BJ (cell line): Measurements from ENCODE around the gene AMOT. TPM values are rescaled to one million over a fixed set of nuclear protein-coding genes. Genes with fewer than 3 reads are reported as not detected.

Source experiments
- CTCF ChIA-PET: fragments of 350-600 bp; formaldehyde crosslinking; extraction: SDS; loops from one replicate; lab custom pipeline; 2021; ENCODE audit warnings: antibody characterized with exemption, inconsistent platforms; lab: Yijun Ruan, JAX
- POLR2A ChIA-PET: fragments of 300-600 bp; sonication (Branson Sonifier 250); formaldehyde crosslinking; extraction: SDS; loops from one replicate; lab custom pipeline; 2021; ENCODE audit warnings: antibody characterized with exemption; lab: Charles Lee
- DNase-seq: peaks from one replicate; pipeline ENCODE4 v3.0.0-alpha.2; 2011; ENCODE audit warnings: low read depth
- H3K27me3 ChIP-seq: 2 replicates; pipeline ENCODE4 v1.6.0; 2011; ENCODE audit warnings: low read length; ENCODE audit not compliant: control insufficient read depth, insufficient read depth
- H3K36me3 ChIP-seq: 2 replicates; pipeline ENCODE4 v1.5.1; 2011; ENCODE audit warnings: low read length; ENCODE audit not compliant: control insufficient read depth, insufficient read depth
- H3K4me3 ChIP-seq: 2 replicates; pipeline ENCODE4 v1.5.1; 2011; ENCODE audit warnings: low read depth, mild to moderate bottlenecking, control low read depth, low read length
- polyA plus RNA-seq: library from polyadenylated mRNA; depleted of rRNA; stranded (reverse); fragments of >200 nt; gene quantifications from 2 replicates; pipeline ENCODE4 v1.2.3, GENCODE V29; 2011
- TF ChIP-seq, protein P1 (sequence below): IDR thresholded peaks from 2 replicates; pipeline ENCODE4 v1.5.1; 2011; ENCODE audit warnings: low read depth, mild to moderate bottlenecking, control low read depth, inconsistent platforms, low read length, moderate library complexity; ENCODE audit not compliant: insufficient read depth

AMOT gene
- polyA plus RNA-seq, 1 experiment: 1.7 TPM

DNA sequence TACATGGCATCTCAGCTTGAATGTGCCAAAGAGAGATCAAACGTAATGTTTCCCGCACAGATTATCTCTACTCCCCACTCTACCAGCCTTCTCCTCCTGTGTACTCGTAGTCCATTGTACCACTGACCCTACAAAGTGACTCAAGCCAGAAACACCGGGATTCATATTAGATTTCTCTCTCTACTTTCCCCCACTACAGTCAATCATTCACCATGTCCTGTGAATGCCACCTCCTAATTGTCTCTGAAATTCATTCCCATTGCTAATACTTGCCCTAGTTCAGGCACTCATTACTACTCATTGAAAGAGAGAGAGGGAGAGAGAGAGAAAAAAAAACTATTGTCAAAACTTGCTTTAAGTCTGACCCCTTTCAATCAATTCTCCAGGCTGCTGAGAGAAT, 82.7 kb downstream of the AMOT start:
- DNase-seq: no peak
- ChIA-PET POLR2A (no interaction called here), CTCF (no interaction called here)
- H3K4me3 ChIP-seq: no peak overlapping the region
- no peaks in the 10 kb centered on the region for H3K27me3 ChIP-seq
- TF ChIP-seq, protein P1, sequence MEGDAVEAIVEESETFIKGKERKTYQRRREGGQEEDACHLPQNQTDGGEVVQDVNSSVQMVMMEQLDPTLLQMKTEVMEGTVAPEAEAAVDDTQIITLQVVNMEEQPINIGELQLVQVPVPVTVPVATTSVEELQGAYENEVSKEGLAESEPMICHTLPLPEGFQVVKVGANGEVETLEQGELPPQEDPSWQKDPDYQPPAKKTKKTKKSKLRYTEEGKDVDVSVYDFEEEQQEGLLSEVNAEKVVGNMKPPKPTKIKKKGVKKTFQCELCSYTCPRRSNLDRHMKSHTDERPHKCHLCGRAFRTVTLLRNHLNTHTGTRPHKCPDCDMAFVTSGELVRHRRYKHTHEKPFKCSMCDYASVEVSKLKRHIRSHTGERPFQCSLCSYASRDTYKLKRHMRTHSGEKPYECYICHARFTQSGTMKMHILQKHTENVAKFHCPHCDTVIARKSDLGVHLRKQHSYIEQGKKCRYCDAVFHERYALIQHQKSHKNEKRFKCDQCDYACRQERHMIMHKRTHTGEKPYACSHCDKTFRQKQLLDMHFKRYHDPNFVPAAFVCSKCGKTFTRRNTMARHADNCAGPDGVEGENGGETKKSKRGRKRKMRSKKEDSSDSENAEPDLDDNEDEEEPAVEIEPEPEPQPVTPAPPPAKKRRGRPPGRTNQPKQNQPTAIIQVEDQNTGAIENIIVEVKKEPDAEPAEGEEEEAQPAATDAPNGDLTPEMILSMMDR: no peak
- no peaks in the 10 kb centered on the region for H3K36me3 ChIP-seq

GRCh38 chrX:112753116-112753515, 87.5 kb downstream of the AMOT start:
- no peak for DNase-seq
- CTCF ChIA-PET: no interaction called here
- TF ChIP-seq, protein P1: no peak
- H3K27me3 ChIP-seq: no peaks in the 10 kb centered on the region
- POLR2A ChIA-PET: no interaction called here
- H3K36me3 ChIP-seq: no peaks in the 10 kb centered on the region
- H3K4me3 ChIP-seq: no peak overlapping the region

- ChIA-PET POLR2A (no interaction called here), CTCF (no interaction called here)
- DNase-seq: no peak
- H3K27me3 ChIP-seq: no peaks in the 10 kb centered on the region
- TF ChIP-seq, protein P1: no peak
- H3K4me3 ChIP-seq: no peak overlapping the region
- no peaks in the 10 kb centered on the region for H3K36me3 ChIP-seq
These were observed 89.6 kb downstream of the AMOT start for GRCh38 chrX:112751076-112751475.

DNA sequence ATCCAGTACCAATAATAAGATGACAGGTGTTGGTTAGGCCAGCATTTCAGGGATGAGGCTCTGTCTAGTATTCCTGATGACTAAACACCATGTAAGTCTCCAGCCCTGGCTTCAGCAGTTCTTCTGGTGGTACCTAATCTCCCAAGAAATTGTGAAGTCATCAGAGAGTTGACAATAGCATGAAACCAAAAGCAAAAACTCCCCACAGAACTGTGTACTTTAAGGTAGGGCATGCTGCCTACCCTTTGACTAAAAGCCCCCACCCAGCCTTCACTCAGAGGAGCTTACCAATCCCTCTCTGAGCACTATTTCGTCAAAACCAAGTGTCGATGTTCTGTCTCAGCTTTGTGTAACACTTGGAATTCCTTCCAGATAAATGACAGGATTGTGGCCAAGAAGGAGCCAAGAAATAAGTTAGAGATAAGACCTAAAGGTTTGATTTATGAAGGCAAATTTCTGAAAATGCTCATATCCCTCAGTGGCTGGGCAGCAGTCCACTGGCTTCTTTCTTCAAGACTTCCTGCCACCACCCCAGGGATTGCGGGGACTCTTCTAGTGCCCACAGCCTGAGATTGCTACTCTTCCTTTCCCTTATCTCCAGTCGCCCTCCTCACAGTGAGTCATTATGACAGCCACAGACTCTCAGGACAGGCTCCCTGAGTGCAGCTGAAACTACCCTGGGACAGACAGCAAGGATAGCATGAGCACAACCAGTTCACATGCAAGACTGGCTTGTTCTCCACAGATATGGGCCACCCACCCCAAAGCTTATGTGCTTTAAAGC, 93.6 kb downstream of the AMOT start:
- ChIA-PET CTCF (no interaction called here), POLR2A (no interaction called here)
- no peak for DNase-seq
- Histone ChIP-seq H3K36me3 (no peaks in the 10 kb centered on the region), H3K4me3 (no peak overlapping the region), H3K27me3 (no peaks in the 10 kb centered on the region)
- TF ChIP-seq, protein P1: no peak

- CTCF ChIA-PET: no interaction called here
- TF ChIP-seq, protein P1: no peak
- POLR2A ChIA-PET: no interaction called here
- no peak for DNase-seq
- H3K27me3 ChIP-seq: no peaks in the 10 kb centered on the region
- no peak overlapping the region for H3K4me3 ChIP-seq
- H3K36me3 ChIP-seq: no peaks in the 10 kb centered on the region
These were observed 102.1 kb downstream of the AMOT start for GRCh38 chrX:112738347-112739033.
